ENCODE data around the gene CCT7.

- no peak for TF ChIP-seq ZNF274 (IDR thresholded peaks at IDR 0.05; ENCODE audit: insufficient read depth, insufficient read length)
- no peak for TF ChIP-seq SP1 (IDR thresholded peaks at IDR 0.05; ENCODE audit: low read depth, low read length)
- no peak for TF ChIP-seq BRCA1 (IDR thresholded peaks at IDR 0.05; ENCODE audit: low read depth, low read length)
- TF ChIP-seq EED (IDR thresholded peaks at IDR 0.05; ENCODE audit: low read depth), result no peak
Observed at GRCh38 chr2:73266061-73266901, 32.2 kb downstream of the CCT7 start.
